ENCODE data around the gene RBMS1.

DNA sequence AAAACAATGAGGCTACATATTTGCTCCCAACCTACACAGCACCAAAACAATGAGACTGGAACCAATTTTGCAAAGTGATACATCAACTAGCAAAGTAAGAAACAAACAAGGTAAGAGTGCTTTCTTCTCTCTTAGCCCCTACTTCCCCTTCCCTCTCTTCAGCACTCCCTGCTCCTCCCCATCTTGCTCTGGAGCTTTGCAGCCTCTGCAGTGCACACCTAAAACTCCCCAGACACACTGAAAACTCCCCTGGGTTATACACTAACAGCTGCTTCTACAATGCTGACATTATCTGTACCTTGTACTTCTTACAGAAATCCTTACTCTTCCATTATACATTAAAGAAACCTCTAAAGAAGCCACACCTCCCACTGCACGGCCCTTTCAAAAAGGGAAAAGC is 93.7 kb downstream of the RBMS1 start:
- no peak for TF ChIP-seq POLR2A (IDR thresholded peaks at IDR 0.05)
- TF ChIP-seq, protein P1, sequence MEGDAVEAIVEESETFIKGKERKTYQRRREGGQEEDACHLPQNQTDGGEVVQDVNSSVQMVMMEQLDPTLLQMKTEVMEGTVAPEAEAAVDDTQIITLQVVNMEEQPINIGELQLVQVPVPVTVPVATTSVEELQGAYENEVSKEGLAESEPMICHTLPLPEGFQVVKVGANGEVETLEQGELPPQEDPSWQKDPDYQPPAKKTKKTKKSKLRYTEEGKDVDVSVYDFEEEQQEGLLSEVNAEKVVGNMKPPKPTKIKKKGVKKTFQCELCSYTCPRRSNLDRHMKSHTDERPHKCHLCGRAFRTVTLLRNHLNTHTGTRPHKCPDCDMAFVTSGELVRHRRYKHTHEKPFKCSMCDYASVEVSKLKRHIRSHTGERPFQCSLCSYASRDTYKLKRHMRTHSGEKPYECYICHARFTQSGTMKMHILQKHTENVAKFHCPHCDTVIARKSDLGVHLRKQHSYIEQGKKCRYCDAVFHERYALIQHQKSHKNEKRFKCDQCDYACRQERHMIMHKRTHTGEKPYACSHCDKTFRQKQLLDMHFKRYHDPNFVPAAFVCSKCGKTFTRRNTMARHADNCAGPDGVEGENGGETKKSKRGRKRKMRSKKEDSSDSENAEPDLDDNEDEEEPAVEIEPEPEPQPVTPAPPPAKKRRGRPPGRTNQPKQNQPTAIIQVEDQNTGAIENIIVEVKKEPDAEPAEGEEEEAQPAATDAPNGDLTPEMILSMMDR (IDR thresholded peaks at IDR 0.05), result no peak

Data from vagina (tissue), 2 donors.